Activated T-helper 9 cell treated with anti-CD3 and anti-CD28 coated beads, Interleukin-2, amount 50 U/mL, for 16 hours (primary cell): Measurements from ENCODE around the gene LRRC37B.
"Not testable (repeated sequence)": the region's sequence is repeated elsewhere in the genome, so short reads cannot be mapped to it uniquely, and the experiment has no call there.

Experiments used
- DNase-seq: peaks from one replicate; pipeline ENCODE4 v3.0.0-alpha.2; 2020; ENCODE audit warnings: low read depth

Gene LRRC37B

GRCh38 chr17:32006957-32007462 lies at the start of gene LRRC37B:
TSS of gene LRRC37B (plus strand) at chr17:32007383. CDS start at chr17:32021393, 14,010 bp downstream.
- DNase-seq, result peak; percentile 87

- not testable (repeated sequence) for DNase-seq
Observed at GRCh38 chr17:31964131-31964530, 43.1 kb upstream of the LRRC37B start.

GRCh38 chr17:31967648-31968047 lies 39.5 kb upstream of the LRRC37B start:
- DNase-seq, result no peak

- not testable (repeated sequence) for DNase-seq
Observed at GRCh38 chr17:31970416-31970815, 36.8 kb upstream of the LRRC37B start.

GRCh38 chr17:31974269-31975071 lies 32.7 kb upstream of the LRRC37B start:
- DNase-seq, result not testable (repeated sequence)

- not testable (repeated sequence) for DNase-seq
Observed at GRCh38 chr17:31975391-31975790, 31.8 kb upstream of the LRRC37B start.

- DNase-seq, result not testable (repeated sequence)
Observed at GRCh38 chr17:31991821-31992220, 15.4 kb upstream of the LRRC37B start.

GRCh38 chr17:31997005-31997404 lies 10.2 kb upstream of the LRRC37B start:
- DNase-seq, result no peak

GRCh38 chr17:32007463-32008298 lies 498 bp downstream of the LRRC37B start:
- peak; percentile 8 for DNase-seq

- DNase-seq, result no peak
Observed at GRCh38 chr17:32009262-32009542, 2.0 kb downstream of the LRRC37B start.

- DNase-seq, result no peak
Observed at GRCh38 chr17:32010114-32010513, 2.9 kb downstream of the LRRC37B start.

GRCh38 chr17:32015245-32016013 lies 8.2 kb downstream of the LRRC37B start:
- no peak for DNase-seq

- DNase-seq, result no peak
Observed at GRCh38 chr17:32016231-32016630, 9.0 kb downstream of the LRRC37B start.

- no peak for DNase-seq
Observed at GRCh38 chr17:32019228-32019627, 12.0 kb downstream of the LRRC37B start.

- DNase-seq, result no peak
Observed at GRCh38 chr17:32020943-32021614, 13.9 kb downstream of the LRRC37B start.

GRCh38 chr17:32021615-32021955 lies 14.4 kb downstream of the LRRC37B start:
- no peak for DNase-seq

- not testable (repeated sequence) for DNase-seq
Observed at GRCh38 chr17:32022554-32022953, 15.4 kb downstream of the LRRC37B start.

- DNase-seq, result not testable (repeated sequence)
Observed at GRCh38 chr17:32027271-32027670, 20.1 kb downstream of the LRRC37B start.

- DNase-seq, result no peak
Observed at GRCh38 chr17:32033223-32033622, 26.0 kb downstream of the LRRC37B start.

- DNase-seq, result not testable (repeated sequence)
Observed at GRCh38 chr17:32033812-32034211, 26.6 kb downstream of the LRRC37B start.

- DNase-seq, result not testable (repeated sequence)
Observed at GRCh38 chr17:32040246-32040645, 33.1 kb downstream of the LRRC37B start.
